Pancreas (tissue), 10 donors: Measurements from ENCODE around the gene SCN8A. TPM values are rescaled to one million over a fixed set of nuclear protein-coding genes. Genes with fewer than 3 reads are reported as not detected.

Experiments
- ATAC-seq, 4 donors: fragments of 200-7000 bp; cut with Tn5 transposase; one replicate each; pipeline versions ENCODE4 v1.8.0 to v1.9.1; 2020; ENCODE audit warnings: mild to moderate bottlenecking in 4 of 4, moderate library complexity in 4 of 4
- DNase-seq, 6 donors: peaks; one replicate each; pipeline ENCODE4 v3.0.0-alpha.2; 2020
- FAIRE-seq: peaks from 2 replicates; lab custom pipeline; 2012; peaks lifted over from hg19 to GRCh38; lab: Jason Lieb, UNC
- H3K27ac ChIP-seq, 4 donors: fragments of 200-600 bp; sonication (generic); 1 replicate in 3 of 4; 2 replicates in 1 of 4; pipeline versions ENCODE4 v1.5.0 to v1.8.0; 2020
- H3K27me3 ChIP-seq, 4 donors: fragments of 200-600 bp; one replicate each; pipeline ENCODE4 v1.8.0; 2021
- H3K36me3 ChIP-seq, 3 donors: fragments of 200-600 bp; sonication (generic) in 1 of 3; one replicate each; pipeline versions ENCODE4 v1.5.0 to v1.8.0; 2020 to 2021
- H3K4me1 ChIP-seq, 3 donors: fragments of 200-600 bp; one replicate each; pipeline ENCODE4 v1.8.0; 2021
- H3K4me3 ChIP-seq, 4 donors: fragments of 200-600 bp; sonication (generic) in 2 of 4; one replicate each; pipeline versions ENCODE4 v1.5.0 to v1.8.0; 2020 to 2021
- H3K9me3 ChIP-seq, 4 donors: fragments of 200-600 bp; one replicate each; pipeline ENCODE4 v1.8.0; 2021
- WGBS, 2 donors: extraction: QIAGEN DNeasy Blood & Tissue Kit; methylation state at CpG; one replicate each; pipeline ENCODE4 v1.1.7; 2013; 5-methylcytosine and 5-hydroxymethylcytosine counted together
- intact Hi-C, 3 donors: fragments of 100-400 bp; cut with DNase I; formaldehyde crosslinking; loops; one replicate each; pipeline versions ENCODE4 v1.11.1 to v1.14.2; 2022
- polyA plus RNA-seq, 2 donors: library from polyadenylated mRNA; stranded (reverse); fragments of 200-250 nt; gene quantifications; one replicate each; pipeline ENCODE4 v1.2.3, GENCODE V29; 2013
- total RNA-seq, 6 donors: library from RNA; stranded (reverse); fragmentation: NEBNext Ultra II Directional in 4 of 6; extraction: Animal tissue kit (Norgen Biotek cat#: 25700) in 4 of 6; gene quantifications; one replicate each; pipeline versions ENCODE4 v1.2.1 to v1.2.4, GENCODE V29; 2021 to 2023
- TF ChIP-seq, protein P1 (sequence below), 4 donors: fragments of 200-600 bp; sonication (generic) in 3 of 4; IDR thresholded peaks; one replicate each; pipeline versions ENCODE4 v1.5.0 to v1.8.0; 2021; ENCODE audit warnings: antibody characterized with exemption in 4 of 4
- donor health status: healthy with polysubstance abuse.
- donor health status: DM: no; HTN: no; CAD: no; lungs with moderate emphysema.
- donor health status: DM: no; HTN: no; CAD: no.
- donor health status: control.
- donor health status: control.
- donor health status: Bipolar disorder and iron deficiency.
- donor health status: DM: yes; HTN: yes; CAD: no.
- donor health status: DM: no; HTN: no; CAD: no.
- donor health status: DM: no; HTN: no; CAD: no.
- donor health status: DM: yes; HTN: yes; CAD: no.

SCN8A gene
- total and polyA plus RNA-seq, 8 donors, result 1.9 to 3.2 (median 2.3) TPM

DNA sequence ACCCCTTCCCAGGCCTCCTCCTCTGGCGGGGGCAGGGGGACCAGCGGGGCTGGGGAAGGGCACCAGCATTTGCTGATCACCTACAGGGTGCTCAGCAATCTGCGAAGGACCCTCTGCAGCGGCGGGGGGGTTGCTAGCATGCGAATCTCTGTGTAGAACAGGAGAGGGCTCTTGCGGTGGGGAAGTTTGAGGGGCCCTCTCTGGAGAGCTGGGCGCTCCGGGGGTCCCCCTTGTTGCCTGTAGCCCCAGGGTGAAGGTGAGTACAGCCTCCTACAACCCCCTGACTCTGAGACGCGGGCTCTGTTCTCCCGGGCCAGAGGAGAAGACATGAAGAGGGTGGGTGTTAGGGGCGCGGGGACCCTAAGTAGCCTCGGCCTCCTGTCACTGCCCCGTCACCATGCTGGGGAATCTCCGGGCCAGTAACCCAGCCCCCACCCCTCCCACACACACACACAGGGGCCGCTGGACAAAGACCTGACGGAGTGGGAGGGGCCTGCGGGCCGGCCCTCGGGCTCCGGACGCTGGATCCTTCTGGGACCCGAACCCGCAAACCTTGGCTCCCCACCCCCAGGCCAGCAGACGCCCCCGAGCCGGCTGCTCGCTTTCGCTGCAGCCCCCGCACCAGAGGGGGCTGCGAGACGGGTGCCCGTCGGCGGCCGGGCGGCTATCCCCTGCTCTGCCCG is 256.8 kb downstream of the SCN8A start:
- peak overlapping the region; percentile 10 to 52 (median 32) for H3K4me3 ChIP-seq
- peak in 1 of 6 donors; percentile 70 for DNase-seq
- H3K36me3 ChIP-seq, result no peaks in the 10 kb centered on the region
- TF ChIP-seq, protein P1, sequence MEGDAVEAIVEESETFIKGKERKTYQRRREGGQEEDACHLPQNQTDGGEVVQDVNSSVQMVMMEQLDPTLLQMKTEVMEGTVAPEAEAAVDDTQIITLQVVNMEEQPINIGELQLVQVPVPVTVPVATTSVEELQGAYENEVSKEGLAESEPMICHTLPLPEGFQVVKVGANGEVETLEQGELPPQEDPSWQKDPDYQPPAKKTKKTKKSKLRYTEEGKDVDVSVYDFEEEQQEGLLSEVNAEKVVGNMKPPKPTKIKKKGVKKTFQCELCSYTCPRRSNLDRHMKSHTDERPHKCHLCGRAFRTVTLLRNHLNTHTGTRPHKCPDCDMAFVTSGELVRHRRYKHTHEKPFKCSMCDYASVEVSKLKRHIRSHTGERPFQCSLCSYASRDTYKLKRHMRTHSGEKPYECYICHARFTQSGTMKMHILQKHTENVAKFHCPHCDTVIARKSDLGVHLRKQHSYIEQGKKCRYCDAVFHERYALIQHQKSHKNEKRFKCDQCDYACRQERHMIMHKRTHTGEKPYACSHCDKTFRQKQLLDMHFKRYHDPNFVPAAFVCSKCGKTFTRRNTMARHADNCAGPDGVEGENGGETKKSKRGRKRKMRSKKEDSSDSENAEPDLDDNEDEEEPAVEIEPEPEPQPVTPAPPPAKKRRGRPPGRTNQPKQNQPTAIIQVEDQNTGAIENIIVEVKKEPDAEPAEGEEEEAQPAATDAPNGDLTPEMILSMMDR (IDR thresholded peaks at IDR 0.05), result no peak
- 1 to 3% methylated on average over 32 to 40 of the region's 40 CpGs for WGBS, 2 donors
- no peaks in the 10 kb centered on the region for H3K9me3 ChIP-seq
- H3K27me3 ChIP-seq, result peaks cover 0 to 16% (median 0%) of the 10 kb centered on the region in 4 donors
- no peak overlapping the region for H3K27ac ChIP-seq
- ATAC-seq, result peak; percentile 27 to 73 (median 40)
- peaks cover 0 to 7% (median 0%) of the 10 kb centered on the region in 3 donors for H3K4me1 ChIP-seq
- no peak for FAIRE-seq
- intact Hi-C loops, result no loop called here

DNA sequence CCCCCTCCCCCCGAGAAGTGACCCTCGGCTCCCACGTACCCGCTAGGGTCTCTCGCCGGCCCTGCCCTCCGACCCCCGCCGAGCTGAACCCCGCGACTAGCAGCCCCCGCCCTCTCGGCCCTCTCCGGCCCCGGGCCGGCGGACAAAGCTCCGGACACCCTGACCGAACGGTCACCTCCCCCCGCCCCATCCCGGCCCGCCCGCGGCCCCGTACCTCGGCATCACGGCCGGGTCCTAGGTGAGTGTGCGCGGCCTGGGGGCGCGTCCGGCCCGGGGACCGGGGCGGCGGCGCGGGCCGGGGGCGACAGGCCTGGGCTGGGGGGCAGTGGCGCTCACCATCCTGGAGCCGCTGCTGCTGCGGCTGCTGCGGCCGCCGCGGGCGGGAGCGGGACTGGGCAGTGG is 257.3 kb downstream of the SCN8A start, which contains the start of gene FIGNL2:
Gene FIGNL2, minus strand, starts transcription at position 393 of the 402 bp plus-strand sequence. CDS start 26,305 bp downstream, outside the sequence.
- intact Hi-C loops, result no loop called here
- 0 to 3% methylated on average over 34 to 51 of the region's 51 CpGs for WGBS, 2 donors
- Histone ChIP-seq H3K27me3 (peaks cover 0 to 16% (median 0%) of the 10 kb centered on the region in 4 donors), H3K36me3 (no peaks in the 10 kb centered on the region), H3K9me3 (no peaks in the 10 kb centered on the region), H3K4me1 (peaks cover 0 to 7% (median 0%) of the 10 kb centered on the region in 3 donors), H3K4me3 (peak within 1 kb of the TSS; percentile 10 to 52 (median 32)), H3K27ac (no peak within 1 kb of the TSS)
- no peak for FAIRE-seq
- DNase-seq, result peak in 2 of 6 donors; percentile 37 to 80
- TF ChIP-seq, protein P1 (IDR thresholded peaks at IDR 0.05), result no peak
- peak in 2 of 4 donors; percentile 18 to 19 for ATAC-seq

DNA sequence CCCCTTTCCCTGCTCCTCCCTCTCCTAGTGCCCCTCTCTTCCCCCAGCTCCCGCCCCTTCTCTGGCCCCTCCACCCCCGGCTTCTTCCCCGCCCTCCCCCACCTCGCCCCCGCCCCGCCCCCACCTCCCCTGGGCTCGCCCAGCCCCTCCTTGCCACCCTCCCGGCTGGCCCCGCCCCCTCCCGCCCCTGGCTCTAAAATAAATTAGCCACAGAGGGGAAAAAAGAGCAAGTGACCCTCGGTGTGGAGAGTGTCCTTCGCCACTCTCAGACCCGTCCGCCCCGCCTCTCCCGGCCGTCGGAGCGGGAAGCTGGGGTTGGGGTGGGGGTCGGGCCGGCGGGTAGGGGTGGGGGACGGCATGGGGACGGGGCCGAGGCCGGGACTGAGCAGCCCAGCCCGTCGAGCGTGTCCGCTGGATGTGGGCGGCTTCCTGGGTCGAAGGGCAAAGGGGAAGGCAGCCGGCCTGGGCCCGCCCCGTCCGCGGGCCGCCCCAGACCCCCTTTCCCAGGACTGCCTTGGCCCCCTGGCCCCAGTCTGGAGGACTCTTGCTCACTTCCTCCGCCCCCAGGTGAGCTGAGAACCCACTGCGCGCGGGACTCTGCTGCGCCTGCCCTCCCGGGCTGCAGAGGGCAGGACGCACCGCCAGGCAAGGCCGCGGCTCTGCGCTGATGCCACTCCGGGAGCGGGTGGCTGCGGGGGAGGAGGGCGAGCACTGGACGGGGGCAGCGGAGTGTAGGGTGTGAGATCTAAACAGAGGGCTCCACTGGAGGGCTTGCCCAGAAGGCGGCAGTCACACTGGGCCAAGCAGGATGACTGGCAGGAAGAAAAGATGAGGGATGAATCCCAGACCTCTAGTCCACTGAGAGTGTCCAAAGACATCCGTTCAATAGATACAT is 258.1 kb downstream of the SCN8A start:
- intact Hi-C loops, result no loop called here
- ATAC-seq, result no peak
- Histone ChIP-seq H3K9me3 (no peaks in the 10 kb centered on the region), H3K27me3 (peaks cover 0 to 16% (median 0%) of the 10 kb centered on the region in 4 donors), H3K36me3 (no peaks in the 10 kb centered on the region), H3K4me3 (peak overlapping the region in 1 of 4 donors; percentile 52), H3K4me1 (peaks cover 0 to 7% (median 0%) of the 10 kb centered on the region in 3 donors), H3K27ac (no peak overlapping the region)
- no peak for DNase-seq
- 54 to 62% methylated on average over 28 to 52 of the region's 57 CpGs for WGBS, 2 donors
- TF ChIP-seq, protein P1 (IDR thresholded peaks at IDR 0.05), result no peak
- no peak for FAIRE-seq

DNA sequence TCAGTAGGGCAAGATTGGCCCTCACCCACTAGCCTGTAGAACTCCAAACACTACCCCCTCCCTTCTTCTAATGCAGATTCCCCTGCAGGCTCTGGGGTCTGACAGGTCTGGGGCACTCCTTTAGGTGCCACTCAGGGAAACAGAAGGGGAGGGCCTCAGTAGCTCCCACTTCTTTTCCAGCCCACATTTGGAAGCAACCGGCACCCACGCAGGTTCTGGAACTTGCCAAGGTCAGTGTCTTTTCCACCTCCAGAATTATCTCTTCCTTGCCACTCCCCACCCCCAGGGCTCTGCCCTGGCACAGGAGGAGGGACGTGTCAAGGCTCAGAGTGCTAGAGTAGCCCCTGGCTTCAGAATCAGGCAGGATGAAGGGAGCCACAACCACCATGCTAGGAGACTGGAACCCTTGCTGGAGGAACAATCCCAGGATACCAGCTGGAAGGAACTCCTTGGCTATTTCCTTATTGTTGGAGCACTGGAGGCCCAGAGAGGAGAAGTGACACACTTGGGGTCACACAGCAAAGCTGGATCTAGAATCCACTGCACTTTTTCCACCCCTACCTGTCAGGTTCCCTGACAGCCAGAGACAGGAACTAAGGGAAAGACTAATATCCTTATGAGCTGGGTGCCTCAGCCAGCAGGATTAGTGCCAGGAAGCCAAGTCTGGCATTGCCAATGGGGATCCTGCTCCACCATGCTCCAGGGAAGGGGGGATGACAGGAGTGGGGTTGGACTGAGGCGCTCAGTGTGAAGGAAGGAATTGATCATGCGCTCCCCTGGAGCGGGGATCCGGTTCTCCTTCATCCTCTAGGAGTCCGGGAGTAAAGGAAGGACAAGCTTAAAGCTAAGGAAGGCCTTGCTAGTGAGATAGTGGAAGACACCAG is 259.3 kb downstream of the SCN8A start:
- TF ChIP-seq, protein P1 (IDR thresholded peaks at IDR 0.05), result no peak
- WGBS, 2 donors, result 78 to 83% methylated on average over 8 of the region's 8 CpGs
- intact Hi-C loops, result no loop called here
- Histone ChIP-seq H3K4me3 (no peak overlapping the region), H3K27me3 (peaks cover 0 to 16% (median 0%) of the 10 kb centered on the region in 4 donors), H3K36me3 (no peaks in the 10 kb centered on the region), H3K9me3 (no peaks in the 10 kb centered on the region), H3K27ac (no peak overlapping the region), H3K4me1 (peaks cover 0 to 7% (median 0%) of the 10 kb centered on the region in 3 donors)
- no peak for FAIRE-seq
- ATAC-seq, result no peak
- no peak for DNase-seq
